ENCODE data around the gene ARL14EP. TPM values are rescaled to one million over a fixed set of nuclear protein-coding genes. Genes with fewer than 3 reads are reported as not detected.

Gene ARL14EP
- total RNA-seq, 1 donor from 2014 or later = 4.2 TPM

GRCh38 chr11:30316237-30316636, 6.7 kb upstream of the ARL14EP start:
- intact Hi-C loops (cut with DNase I) = no loop called here
- H3K9me3 ChIP-seq = no peaks in the 10 kb centered on the region
- H3K27ac ChIP-seq = no peak overlapping the region
- no peaks in the 10 kb centered on the region for H3K36me3 ChIP-seq
- no peak for DNase-seq (ENCODE audit: low spot score in 2 of 2)
- no peak for TF ChIP-seq CTCF (IDR thresholded peaks at IDR 0.05)
- no peak overlapping the region for H3K4me3 ChIP-seq
- H3K27me3 ChIP-seq = no peaks in the 10 kb centered on the region
- H3K4me1 ChIP-seq = no peaks in the 10 kb centered on the region

GRCh38 chr11:30317030-30317429, 5.9 kb upstream of the ARL14EP start:
- no peaks in the 10 kb centered on the region for H3K4me1 ChIP-seq
- DNase-seq (ENCODE audit: low spot score in 2 of 2) = no peak
- no peak overlapping the region for H3K27ac ChIP-seq
- no peak overlapping the region for H3K4me3 ChIP-seq
- TF ChIP-seq CTCF (IDR thresholded peaks at IDR 0.05) = no peak
- no peaks in the 10 kb centered on the region for H3K27me3 ChIP-seq
- H3K9me3 ChIP-seq = no peaks in the 10 kb centered on the region
- intact Hi-C loops (cut with DNase I) = no loop called here
- H3K36me3 ChIP-seq = no peaks in the 10 kb centered on the region

GRCh38 chr11:30321321-30321720, 1.6 kb upstream of the ARL14EP start:
- no peak overlapping the region for H3K4me3 ChIP-seq
- no peaks in the 10 kb centered on the region for H3K9me3 ChIP-seq
- no peak overlapping the region for H3K27ac ChIP-seq
- intact Hi-C loops (cut with DNase I) = loop anchor here (10.0 kb wide), 1 partner anchor 453 kb away; no protein-coding TSS in a partner anchor
- DNase-seq (ENCODE audit: low spot score in 2 of 2) = no peak
- no peaks in the 10 kb centered on the region for H3K27me3 ChIP-seq
- TF ChIP-seq CTCF (IDR thresholded peaks at IDR 0.05) = no peak
- peaks cover 0 to 12% of the 10 kb centered on the region in 2 donors for H3K4me1 ChIP-seq
- H3K36me3 ChIP-seq = no peaks in the 10 kb centered on the region

GRCh38 chr11:30322191-30322590, 713 bp upstream of the ARL14EP start:
- DNase-seq (ENCODE audit: low spot score in 2 of 2) = no peak
- TF ChIP-seq CTCF (IDR thresholded peaks at IDR 0.05) = no peak

GRCh38 chr11:30326114-30326778, 3.3 kb downstream of the ARL14EP start:
- TF ChIP-seq CTCF (IDR thresholded peaks at IDR 0.05) = no peak
- peaks cover 0 to 5% of the 10 kb centered on the region in 2 donors for H3K36me3 ChIP-seq
- no peak overlapping the region for H3K27ac ChIP-seq
- H3K27me3 ChIP-seq = no peaks in the 10 kb centered on the region
- H3K9me3 ChIP-seq = no peaks in the 10 kb centered on the region
- no peak overlapping the region for H3K4me3 ChIP-seq
- intact Hi-C loops (cut with DNase I) = loop anchor here (10.0 kb wide), 1 partner anchor 449 kb away; no protein-coding TSS in a partner anchor
- DNase-seq (ENCODE audit: low spot score in 2 of 2) = no peak
- peaks cover 3 to 12% of the 10 kb centered on the region in 2 donors for H3K4me1 ChIP-seq

More at GRCh38 chr11:30322191-30322590, 713 bp upstream of the ARL14EP start:
- no peaks in the 10 kb centered on the region for H3K36me3 ChIP-seq
- H3K27me3 ChIP-seq = no peaks in the 10 kb centered on the region
- no peaks in the 10 kb centered on the region for H3K9me3 ChIP-seq
- peaks cover 0 to 12% of the 10 kb centered on the region in 2 donors for H3K4me1 ChIP-seq
- peak overlapping the region; percentile 73 to 82 for H3K4me3 ChIP-seq
- H3K27ac ChIP-seq = no peak overlapping the region
- intact Hi-C loops (cut with DNase I) = loop anchor here (10.0 kb wide), 1 partner anchor 453 kb away; no protein-coding TSS in a partner anchor

Measured in ascending aorta (tissue), 2 donors.